HEK293T (cell line): ENCODE results near the gene CADPS2.

Experiments
- BHLHE40 ChIP-seq: fragments of 450-650 bp; IDR thresholded peaks from 2 replicates; pipeline ENCODE4 v1.6.1; 2016; ENCODE audit warnings: mild to moderate bottlenecking, moderate library complexity, borderline replicate concordance
- FOXK2 ChIP-seq: fragments of 450-650 bp; IDR thresholded peaks from 2 replicates; pipeline ENCODE4 v1.6.1; 2016; ENCODE audit warnings: mild to moderate bottlenecking
- HDGF ChIP-seq: fragments of 450-650 bp; IDR thresholded peaks from 2 replicates; pipeline ENCODE4 v1.6.1; 2017; ENCODE audit warnings: antibody characterized with exemption, borderline replicate concordance
- L3MBTL2 ChIP-seq: fragments of 450-650 bp; conservative IDR thresholded peaks from 2 replicates; pipeline ENCODE4 v1.6.1; 2016; ENCODE audit warnings: mild to moderate bottlenecking
- NFRKB ChIP-seq: fragments of 450-650 bp; IDR thresholded peaks from 2 replicates; pipeline ENCODE4 v1.6.1; 2016; ENCODE audit warnings: mild to moderate bottlenecking, moderate library complexity
- SUZ12 ChIP-seq: fragments of 450-650 bp; IDR thresholded peaks from 2 replicates; pipeline ENCODE4 v1.6.1; 2016; ENCODE audit warnings: mild to moderate bottlenecking

- TF ChIP-seq FOXK2 (no peak), NFRKB (no peak), HDGF (no peak), SUZ12 (no peak), BHLHE40 (no peak), L3MBTL2 (no peak)
Observed at GRCh38 chr7:122684504-122684903, 201.8 kb downstream of the CADPS2 start.
